ENCODE results near the gene TRPM8.

DNA sequence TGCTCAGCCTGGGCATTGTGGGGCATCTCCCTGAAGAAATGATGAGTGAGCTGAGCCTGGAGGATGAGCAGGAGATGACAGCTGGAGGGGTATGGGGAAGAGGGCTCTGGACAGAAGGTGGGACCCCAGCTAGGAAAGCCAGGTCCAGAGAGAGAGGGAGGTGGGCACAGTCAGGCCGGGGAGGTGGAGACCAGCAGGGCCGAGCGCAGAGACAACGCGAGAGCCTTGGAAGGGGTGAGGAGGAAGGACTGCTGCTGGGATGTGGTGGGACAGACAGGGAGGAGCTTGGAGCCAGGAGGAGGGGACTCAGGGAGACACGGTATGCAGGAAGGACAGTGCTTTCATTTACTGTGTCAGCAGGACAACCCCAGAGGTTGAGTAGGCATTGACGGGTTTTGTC lies 8.2 kb downstream of the TRPM8 start:
- TF ChIP-seq CTCF (IDR thresholded peaks at IDR 0.05; ENCODE audit: low read depth, low read length) (no peak), POLR2A (IDR thresholded peaks at IDR 0.05; ENCODE audit: extremely low read depth, insufficient read length) (no peak), MYC (IDR thresholded peaks at IDR 0.05; ENCODE audit: low read depth, low read length) (no peak)
- TF ChIP-seq, protein P1, sequence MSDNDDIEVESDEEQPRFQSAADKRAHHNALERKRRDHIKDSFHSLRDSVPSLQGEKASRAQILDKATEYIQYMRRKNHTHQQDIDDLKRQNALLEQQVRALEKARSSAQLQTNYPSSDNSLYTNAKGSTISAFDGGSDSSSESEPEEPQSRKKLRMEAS (IDR thresholded peaks at IDR 0.05; ENCODE audit: low read depth, low read length), result no peak

Data from NB4 (cell line).